IPS DF 6.9 (cell line): ENCODE data around the gene NTMT1.
A peak's percentile ranks its signal among the peaks of the same experiment; 100 is the strongest.

Experiments
- DNase-seq: peaks from one replicate; pipeline ENCODE4 v3.0.0-alpha.2; 2013; ENCODE audit warnings: low read depth, low spot score
- H3K27ac ChIP-seq: one replicate; pipeline ENCODE4 v1.5.1; 2013; ENCODE audit warnings: low read length, control low read depth
- H3K27me3 ChIP-seq: 2 replicates; pipeline ENCODE4 v1.6.1; 2013; ENCODE audit warnings: mild to moderate bottlenecking, low read length; ENCODE audit not compliant: control insufficient read depth, insufficient read depth
- H3K36me3 ChIP-seq: 2 replicates; pipeline ENCODE4 v1.6.1; 2013; ENCODE audit warnings: low read length; ENCODE audit not compliant: control insufficient read depth, insufficient read depth
- H3K4me1 ChIP-seq: 2 replicates; pipeline ENCODE4 v1.6.1; 2013; ENCODE audit warnings: low read length; ENCODE audit not compliant: control insufficient read depth, insufficient read depth
- H3K4me3 ChIP-seq: 2 replicates; pipeline ENCODE4 v1.5.1; 2013; ENCODE audit warnings: mild to moderate bottlenecking, low read length
- H3K9me3 ChIP-seq: 2 replicates; pipeline ENCODE4 v1.6.1; 2013; ENCODE audit warnings: low read length, inconsistent platforms; ENCODE audit not compliant: control insufficient read depth, insufficient read depth
- WGBS: extraction: QIAGEN DNeasy Blood & Tissue Kit; methylation state at CpG from one replicate; pipeline ENCODE4 v1.1.7; 2013; ENCODE audit warnings: mixed read lengths, missing lambda C conversion rate; ENCODE audit not compliant: insufficient read length, insufficient coverage; 5-methylcytosine and 5-hydroxymethylcytosine counted together

NTMT1 gene

DNA sequence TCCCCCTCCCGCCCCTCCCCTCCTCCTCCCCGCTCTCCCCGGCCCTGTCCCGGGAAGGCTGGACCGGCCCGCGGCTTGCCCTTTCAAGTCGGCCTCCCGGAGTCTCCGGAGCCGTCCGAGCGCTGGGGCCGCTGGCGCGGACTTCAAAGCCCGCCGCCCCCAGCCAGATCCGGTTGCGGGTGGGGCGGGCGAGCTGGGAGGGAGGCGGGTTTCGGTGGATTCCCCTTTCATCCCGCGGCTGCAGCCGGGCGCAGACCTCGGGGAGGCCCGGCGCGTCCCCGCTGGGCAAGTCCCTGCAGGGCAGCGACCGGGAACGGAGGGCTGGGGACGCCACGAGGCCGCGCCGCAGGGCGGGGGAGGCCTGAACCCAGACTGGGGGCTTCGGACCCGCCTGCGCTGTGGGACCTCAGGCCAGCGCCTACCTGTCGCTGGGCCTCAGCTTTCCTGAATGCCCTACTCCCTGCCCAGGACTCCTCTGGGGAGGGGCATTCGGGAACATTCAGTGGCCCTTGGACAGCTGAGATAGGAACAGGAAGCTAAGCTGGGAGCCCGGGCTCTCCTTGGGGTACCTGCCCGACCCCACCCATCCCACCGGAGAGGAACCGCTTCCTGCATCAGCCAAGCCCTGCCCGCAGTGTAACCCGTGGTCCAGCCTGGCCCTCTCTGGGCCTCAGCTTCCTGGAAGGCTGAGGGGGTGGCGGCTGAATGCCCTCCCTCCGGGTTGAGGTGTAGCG lies 28.4 kb upstream of the NTMT1 start:
- Histone ChIP-seq H3K9me3 (no peaks in the 10 kb centered on the region), H3K4me1 (peaks cover 8% of the 10 kb centered on the region; the same call in 1 of the 2 replicates), H3K4me3 (peak overlapping the region; percentile 86; the same call in 1 of the 2 replicates), H3K36me3 (no peaks in the 10 kb centered on the region; the same call in 1 of the 2 replicates), H3K27me3 (peaks cover 1% of the 10 kb centered on the region; the same call in 1 of the 2 replicates), H3K27ac (no peak overlapping the region)
- DNase-seq, result no peak
- WGBS, result no CpG with 5 or more reads among the region's 57 CpGs

GRCh38 chr9:129598089-129598596 lies 27.8 kb upstream of the NTMT1 start:
- peaks cover 10% of the 10 kb centered on the region; the same call in 1 of the 2 replicates for H3K4me1 ChIP-seq
- H3K9me3 ChIP-seq, result no peaks in the 10 kb centered on the region
- DNase-seq, result no peak
- peaks cover 1% of the 10 kb centered on the region; the same call in 1 of the 2 replicates for H3K27me3 ChIP-seq
- no peak overlapping the region for H3K27ac ChIP-seq
- no CpG with 5 or more reads among the region's 14 CpGs for WGBS
- no peaks in the 10 kb centered on the region; the same call in 1 of the 2 replicates for H3K36me3 ChIP-seq
- H3K4me3 ChIP-seq, result peak overlapping the region; percentile 86; the same call in 1 of the 2 replicates

DNA sequence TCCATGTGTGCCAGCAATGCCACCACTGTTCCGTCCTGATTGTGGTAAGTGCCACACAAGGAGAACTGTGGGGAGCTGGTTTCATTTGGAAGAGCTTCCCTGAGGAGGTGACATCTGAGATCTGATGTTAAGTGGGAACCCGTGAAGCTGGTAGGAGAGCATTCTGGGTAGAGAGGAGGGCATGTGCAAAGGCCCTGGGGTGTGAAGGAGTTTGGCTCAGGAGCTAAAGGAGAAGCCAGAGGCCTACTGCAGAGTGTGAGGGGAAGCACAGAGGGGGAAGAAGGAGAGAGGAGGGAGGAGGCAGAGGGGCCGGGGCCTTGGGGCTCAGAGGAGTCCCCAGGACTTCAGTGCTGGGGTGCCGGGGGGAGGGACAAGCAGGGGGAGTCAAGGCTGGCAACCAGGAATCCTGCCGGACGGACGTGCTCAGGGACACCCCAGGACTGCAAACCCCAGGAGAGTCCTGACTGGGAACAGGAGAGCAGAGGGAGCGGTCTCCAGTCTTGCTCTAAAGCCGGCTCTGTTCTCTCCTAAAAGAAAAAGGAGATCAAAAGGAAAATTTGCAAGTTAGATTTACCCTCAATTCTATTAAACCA lies 24.8 kb upstream of the NTMT1 start:
- Histone ChIP-seq H3K36me3 (no peaks in the 10 kb centered on the region; the same call in 1 of the 2 replicates), H3K9me3 (no peaks in the 10 kb centered on the region), H3K27me3 (peaks cover 1% of the 10 kb centered on the region; the same call in 1 of the 2 replicates), H3K4me1 (peaks cover 7% of the 10 kb centered on the region; the same call in 1 of the 2 replicates), H3K27ac (no peak overlapping the region), H3K4me3 (no peak overlapping the region)
- no CpG with 5 or more reads among the region's 9 CpGs for WGBS
- no peak for DNase-seq

DNA sequence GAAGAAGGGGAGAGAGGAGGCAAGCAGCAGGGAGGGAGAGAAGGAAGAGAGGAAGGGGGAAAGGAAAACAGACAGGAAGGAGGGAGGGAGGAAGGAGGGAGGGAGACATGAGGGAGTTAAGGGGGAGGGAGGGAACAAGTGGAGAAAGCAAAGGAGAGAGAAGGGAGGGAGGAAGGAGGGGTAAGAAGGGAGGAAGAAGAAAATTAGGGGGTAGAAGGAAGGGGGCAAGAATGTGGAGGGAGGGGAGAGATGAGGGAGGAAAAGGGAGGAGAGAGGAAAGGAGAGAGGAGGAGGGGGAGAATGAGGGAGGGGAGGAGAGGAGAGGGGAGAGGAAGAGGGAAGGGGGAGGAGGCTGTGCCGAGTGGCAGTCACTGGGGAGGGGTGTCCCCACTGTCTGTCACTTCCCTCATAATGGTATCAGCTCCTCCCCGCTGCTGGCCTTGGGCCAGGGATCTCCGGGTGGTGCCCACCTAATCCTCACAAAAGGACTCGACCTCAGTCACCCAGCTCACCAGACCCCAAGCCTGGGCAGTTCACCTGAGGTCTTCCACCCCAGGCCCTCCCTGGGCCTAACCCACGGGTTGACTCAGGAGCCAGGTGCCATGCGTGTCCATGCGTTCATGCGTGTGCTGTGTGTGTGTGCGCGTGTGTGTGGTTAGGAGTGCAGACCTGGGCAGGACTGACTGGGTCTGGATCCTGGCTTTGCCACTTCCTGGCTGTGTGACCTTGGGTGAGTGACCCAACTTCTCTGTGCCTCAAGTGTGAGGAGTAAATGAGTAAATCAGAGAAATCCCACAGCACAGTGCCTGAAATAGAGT lies 23.2 kb upstream of the NTMT1 start:
- Histone ChIP-seq H3K36me3 (no peaks in the 10 kb centered on the region), H3K27me3 (peaks cover 1% of the 10 kb centered on the region; the same call in 1 of the 2 replicates), H3K27ac (no peak overlapping the region), H3K4me1 (peaks cover 8% of the 10 kb centered on the region; the same call in 1 of the 2 replicates), H3K4me3 (no peak overlapping the region), H3K9me3 (no peaks in the 10 kb centered on the region)
- no peak for DNase-seq
- whole genome bisulfite sequencing, result no CpG with 5 or more reads among the region's 10 CpGs

GRCh38 chr9:129604056-129604765 lies 21.8 kb upstream of the NTMT1 start:
- peaks cover 8% of the 10 kb centered on the region for H3K4me1 ChIP-seq
- H3K36me3 ChIP-seq, result no peaks in the 10 kb centered on the region
- DNase-seq, result no peak
- no peaks in the 10 kb centered on the region for H3K27me3 ChIP-seq
- no peak overlapping the region for H3K27ac ChIP-seq
- H3K4me3 ChIP-seq, result no peak overlapping the region
- no peaks in the 10 kb centered on the region for H3K9me3 ChIP-seq
- WGBS, result no CpG with 5 or more reads among the region's 12 CpGs

- no peak for DNase-seq
- Histone ChIP-seq H3K4me1 (peaks cover 10% of the 10 kb centered on the region), H3K27me3 (no peaks in the 10 kb centered on the region), H3K4me3 (no peak overlapping the region), H3K27ac (no peak overlapping the region), H3K9me3 (no peaks in the 10 kb centered on the region), H3K36me3 (no peaks in the 10 kb centered on the region)
- WGBS, result no CpG with 5 or more reads among the region's 8 CpGs
Measured at GRCh38 chr9:129604766-129605163, 21.2 kb upstream of the NTMT1 start.

GRCh38 chr9:129606161-129607026 lies 19.6 kb upstream of the NTMT1 start:
- no peaks in the 10 kb centered on the region for H3K9me3 ChIP-seq
- DNase-seq, result no peak
- no peak overlapping the region for H3K27ac ChIP-seq
- H3K36me3 ChIP-seq, result no peaks in the 10 kb centered on the region
- peaks cover 10% of the 10 kb centered on the region for H3K4me1 ChIP-seq
- no peaks in the 10 kb centered on the region for H3K27me3 ChIP-seq
- H3K4me3 ChIP-seq, result no peak overlapping the region
- WGBS, result no CpG with 5 or more reads among the region's 15 CpGs

DNA sequence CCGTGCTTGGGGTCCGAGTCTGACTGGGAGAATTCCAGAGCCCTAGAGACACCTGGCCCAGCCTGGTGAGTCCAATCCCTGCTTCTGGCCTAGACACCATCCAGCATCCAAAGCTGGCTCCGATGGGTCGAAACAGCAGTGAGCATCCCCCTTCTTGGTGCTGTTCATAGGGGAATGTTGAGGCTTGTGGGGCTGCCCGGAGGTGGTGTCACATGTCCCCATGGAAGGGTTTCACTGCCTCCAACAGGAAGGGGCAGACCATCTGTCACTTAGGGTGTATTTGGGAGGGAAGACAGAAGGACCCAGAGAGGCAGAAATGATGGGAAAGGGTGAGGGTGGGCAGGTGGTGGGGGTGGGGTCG lies 19.0 kb upstream of the NTMT1 start:
- WGBS, result no CpG with 5 or more reads among the region's 6 CpGs
- DNase-seq, result no peak
- no peak overlapping the region for H3K27ac ChIP-seq
- no peak overlapping the region for H3K4me3 ChIP-seq
- peaks cover 10% of the 10 kb centered on the region for H3K4me1 ChIP-seq
- no peaks in the 10 kb centered on the region for H3K9me3 ChIP-seq
- H3K27me3 ChIP-seq, result no peaks in the 10 kb centered on the region
- no peaks in the 10 kb centered on the region for H3K36me3 ChIP-seq
